ENCODE results near the gene SORCS2.
"Not testable (repeated sequence)": the region's sequence is repeated elsewhere in the genome, so short reads cannot be mapped to it uniquely, and the experiment has no call there.

GRCh38 chr4:7215187-7215586, 22.8 kb downstream of the SORCS2 start:
- TF ChIP-seq CTCF, POLR2A (IDR thresholded peaks at IDR 0.05): not testable (repeated sequence)

All from Peyer's patch (tissue), 4 donors.